Prostate gland (tissue), 2 donors: ENCODE results near the gene KDM4B.

Experiments used
- CTCF ChIP-seq, 4 experiments: fragments of 200-600 bp in 2 of 4; fragments of 450-650 bp in 2 of 4; sonication (generic) in 2 of 4; IDR thresholded peaks; 1 replicate in 3 of 4; 2 replicates in 1 of 4; pipeline ENCODE4 v1.5.1; 2016 to 2019; ENCODE audit warnings: antibody characterized with exemption in 4 of 4, mild to moderate bottlenecking in 2 of 4, moderate library complexity in 2 of 4
- POLR2A ChIP-seq: fragments of 450-650 bp; IDR thresholded peaks from one replicate; pipeline ENCODE4 v1.6.1; 2016; ENCODE audit warnings: antibody characterized with exemption, mild to moderate bottlenecking
- POLR2AphosphoS5 ChIP-seq: sonication (generic); formaldehyde crosslinking; IDR thresholded peaks from one replicate; pipeline ENCODE4 v1.6.1; 2017; ENCODE audit warnings: antibody characterized with exemption

GRCh38 chr19:4986056-4986455, 17.1 kb downstream of the KDM4B start:
- no peak for TF ChIP-seq CTCF (IDR thresholded peaks at IDR 0.05)
- no peak for TF ChIP-seq POLR2A
- no peak for TF ChIP-seq POLR2AphosphoS5
